RWPE1 (cell line): ENCODE results near the gene TSPAN5.

Experiments used
- CTCF ChIA-PET: fragments of 350-600 bp; sonication (Branson Sonifier 250); formaldehyde crosslinking; extraction: SDS; loops from one replicate; lab custom pipeline; 2021; lab: Yijun Ruan, JAX
- POLR2A ChIA-PET: fragments of 400-600 bp; formaldehyde crosslinking; extraction: SDS; loops from one replicate; lab custom pipeline; 2020; ENCODE audit warnings: antibody characterized with exemption; ENCODE audit not compliant: low non-redundant PET; lab: Yijun Ruan, JAX
- DNase-seq: peaks from one replicate; pipeline ENCODE4 v3.0.0; 2012; ENCODE audit warnings: low spot score
- H3K27ac ChIP-seq: fragments of 450-650 bp; 2 replicates; pipeline ENCODE4 v1.5.1; 2017
- TF ChIP-seq, protein P1 (sequence below): fragments of 450-650 bp; conservative IDR thresholded peaks from 2 replicates; pipeline ENCODE4 v1.5.1; 2017; ENCODE audit warnings: low read depth, mild to moderate bottlenecking

The TSPAN5 gene

DNA sequence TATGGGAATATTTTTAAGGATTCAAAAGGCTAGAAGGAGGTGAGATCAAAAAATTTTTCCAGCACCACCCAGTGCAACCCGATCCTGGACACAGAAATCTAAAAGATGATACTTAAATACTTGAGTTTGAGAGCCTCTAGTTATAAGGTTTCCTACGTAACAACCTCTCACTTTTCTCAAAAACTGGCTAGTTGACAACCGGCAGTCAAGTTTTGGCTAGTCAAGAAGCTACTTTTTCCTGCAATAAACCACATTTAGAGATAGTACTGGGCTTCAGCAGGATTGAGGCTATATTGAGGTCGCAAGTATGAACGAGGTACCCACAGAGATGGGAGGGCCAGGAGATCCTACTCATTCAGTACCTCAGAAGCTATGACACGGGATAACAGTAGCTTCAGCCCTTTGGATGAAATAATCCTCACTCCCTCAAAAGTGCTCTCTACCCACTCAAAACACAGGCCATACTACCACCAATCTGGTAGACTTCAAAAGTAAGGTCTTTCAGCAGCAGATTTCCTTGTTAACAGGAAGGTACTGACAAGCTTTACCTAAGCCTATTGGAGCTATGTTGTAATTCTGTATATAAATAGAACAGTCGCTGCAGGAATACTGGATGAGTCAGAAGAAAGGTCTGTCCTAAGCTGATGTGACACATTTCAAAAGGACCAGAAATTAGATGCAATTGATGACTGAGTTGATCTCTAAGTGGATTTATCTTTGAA, 1.5 kb upstream of the TSPAN5 start:
- CTCF ChIA-PET = interaction anchor here (0.7 kb wide), 2 partner anchors 226 to 227 kb away, joined by 3 read pairs; no protein-coding TSS in a partner anchor
- H3K27ac ChIP-seq = no peak overlapping the region
- POLR2A ChIA-PET = no interaction called here
- TF ChIP-seq, protein P1, sequence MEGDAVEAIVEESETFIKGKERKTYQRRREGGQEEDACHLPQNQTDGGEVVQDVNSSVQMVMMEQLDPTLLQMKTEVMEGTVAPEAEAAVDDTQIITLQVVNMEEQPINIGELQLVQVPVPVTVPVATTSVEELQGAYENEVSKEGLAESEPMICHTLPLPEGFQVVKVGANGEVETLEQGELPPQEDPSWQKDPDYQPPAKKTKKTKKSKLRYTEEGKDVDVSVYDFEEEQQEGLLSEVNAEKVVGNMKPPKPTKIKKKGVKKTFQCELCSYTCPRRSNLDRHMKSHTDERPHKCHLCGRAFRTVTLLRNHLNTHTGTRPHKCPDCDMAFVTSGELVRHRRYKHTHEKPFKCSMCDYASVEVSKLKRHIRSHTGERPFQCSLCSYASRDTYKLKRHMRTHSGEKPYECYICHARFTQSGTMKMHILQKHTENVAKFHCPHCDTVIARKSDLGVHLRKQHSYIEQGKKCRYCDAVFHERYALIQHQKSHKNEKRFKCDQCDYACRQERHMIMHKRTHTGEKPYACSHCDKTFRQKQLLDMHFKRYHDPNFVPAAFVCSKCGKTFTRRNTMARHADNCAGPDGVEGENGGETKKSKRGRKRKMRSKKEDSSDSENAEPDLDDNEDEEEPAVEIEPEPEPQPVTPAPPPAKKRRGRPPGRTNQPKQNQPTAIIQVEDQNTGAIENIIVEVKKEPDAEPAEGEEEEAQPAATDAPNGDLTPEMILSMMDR = no peak
- peak; percentile 31 for DNase-seq

DNA sequence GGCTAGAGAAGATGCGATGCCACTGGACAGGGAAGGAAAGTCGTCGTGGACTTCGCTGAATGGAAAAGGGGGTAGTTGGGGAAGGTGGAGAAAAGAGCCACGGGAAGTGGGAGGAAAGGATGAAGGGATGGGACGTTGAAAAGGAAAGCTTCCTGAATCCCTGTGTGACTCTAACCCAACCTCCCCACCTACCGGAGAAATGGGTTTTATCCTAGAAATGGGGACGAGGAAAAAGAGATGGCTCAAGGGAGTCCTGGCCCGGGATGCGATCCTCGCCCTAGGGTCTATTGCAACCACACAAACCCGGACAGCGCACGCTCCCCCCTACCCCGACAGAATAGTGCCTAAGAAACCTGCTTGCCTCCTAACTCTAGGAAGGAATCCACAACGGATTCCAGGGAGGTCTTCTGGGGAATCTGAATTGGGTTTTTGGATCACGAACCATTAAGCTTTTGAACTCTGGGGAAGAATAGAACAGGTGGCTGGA, 738 bp upstream of the TSPAN5 start:
- H3K27ac ChIP-seq = peak overlapping the region; percentile 88
- CTCF ChIA-PET = interaction anchor here (0.7 kb wide), 3 partner anchors 182 to 226 kb away, joined by 3 read pairs; no protein-coding TSS in a partner anchor
- TF ChIP-seq, protein P1 = no peak
- POLR2A ChIA-PET = no interaction called here
- DNase-seq = peak; percentile 27

DNA sequence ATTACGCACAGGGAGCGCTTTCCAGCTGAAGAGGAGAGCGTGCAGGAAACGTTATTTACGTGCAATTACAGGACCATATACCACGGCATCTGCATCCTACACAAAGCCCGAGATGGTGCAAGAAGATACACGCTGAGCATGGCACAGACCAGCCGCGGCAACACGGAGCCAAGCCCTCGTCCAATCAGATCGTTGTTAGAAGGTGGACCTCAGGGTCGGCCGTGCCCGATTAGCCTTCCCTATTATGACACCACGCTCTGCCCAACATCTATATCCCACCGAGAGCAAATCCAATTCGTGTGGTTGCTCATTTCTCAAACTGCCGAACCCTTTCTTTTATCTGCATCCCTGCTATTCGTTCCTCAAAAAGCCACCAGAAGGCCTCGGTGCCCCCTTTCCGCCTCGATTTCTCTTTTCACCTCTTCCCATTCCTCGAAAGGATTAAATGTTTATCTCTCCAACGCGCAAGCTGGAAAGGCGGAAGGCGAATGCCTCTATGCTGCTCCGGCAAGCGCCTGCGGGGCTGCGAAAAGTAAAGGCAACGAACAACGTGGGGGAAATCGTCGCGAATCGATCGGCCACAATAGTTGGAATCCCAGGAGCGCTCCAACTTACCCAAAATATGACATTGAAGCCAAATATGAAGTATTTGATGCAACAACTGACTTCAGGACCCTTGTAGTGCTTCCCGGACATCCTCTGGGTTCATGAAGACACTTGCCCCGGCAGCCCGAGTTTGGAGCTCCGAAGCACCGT, 702 bp downstream of the TSPAN5 start:
- POLR2A ChIA-PET = no interaction called here
- TF ChIP-seq, protein P1 = no peak
- peak overlapping the region; percentile 88 for H3K27ac ChIP-seq
- CTCF ChIA-PET = interaction anchor here (0.7 to 1.0 kb wide), 3 partner anchors 110 to 784 kb away, joined by 3 to 4 read pairs (median 3); no protein-coding TSS in a partner anchor
- peak; percentile 85 for DNase-seq

DNA sequence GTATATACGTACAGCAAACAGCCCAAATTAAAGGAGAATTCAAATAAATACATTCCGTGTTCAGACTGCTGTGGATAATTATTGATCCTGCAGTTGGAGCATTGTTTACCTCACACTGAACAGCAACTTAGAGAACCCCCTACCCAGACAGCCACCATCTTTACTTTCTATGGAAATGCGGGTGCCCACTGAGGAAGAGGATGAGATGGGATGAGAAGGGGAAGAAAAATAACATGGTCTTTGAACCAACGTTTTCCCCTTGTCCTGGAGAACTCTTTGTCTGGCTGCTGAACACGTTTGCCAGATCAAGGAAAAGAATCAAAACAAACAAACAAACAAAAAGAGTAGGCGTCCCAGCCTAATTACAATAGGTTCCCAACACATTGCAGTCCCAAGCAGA, 1.5 kb downstream of the TSPAN5 start:
- no peak for DNase-seq
- no peak overlapping the region for H3K27ac ChIP-seq
- ChIA-PET CTCF (no interaction called here), POLR2A (no interaction called here)
- TF ChIP-seq, protein P1 = no peak

DNA sequence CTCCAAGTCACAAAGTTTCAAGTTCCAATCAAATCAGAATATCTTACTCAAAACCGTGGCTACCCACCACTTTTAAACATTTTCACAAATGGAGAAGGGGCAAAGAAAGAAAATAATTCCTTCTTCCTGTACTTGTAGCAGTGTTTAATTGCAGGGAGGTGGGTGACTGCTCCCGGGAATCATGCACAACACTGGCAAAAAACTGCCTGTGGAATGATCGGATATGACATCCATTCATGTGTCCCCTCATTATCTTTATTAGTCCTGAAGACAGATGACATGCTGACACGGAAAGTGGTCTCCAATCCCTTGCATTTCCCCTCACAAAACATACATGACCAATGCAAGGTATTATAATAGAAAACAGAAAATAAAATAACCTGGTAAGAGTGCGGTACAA, 2.0 kb downstream of the TSPAN5 start:
- CTCF ChIA-PET = interaction anchor here (0.6 kb wide), 1 partner anchor 189 kb away, joined by 3 read pairs; no protein-coding TSS in a partner anchor
- POLR2A ChIA-PET = no interaction called here
- TF ChIP-seq, protein P1 = no peak
- DNase-seq = no peak
- no peak overlapping the region for H3K27ac ChIP-seq
